Astrocyte of the cerebellum (primary cell): Measurements from ENCODE around the gene COL7A1.
A peak's percentile ranks its signal among the peaks of the same experiment; 100 is the strongest.
"Not testable (repeated sequence)": the region's sequence is repeated elsewhere in the genome, so short reads cannot be mapped to it uniquely, and the experiment has no call there.

Source experiments
- DNase-seq: peaks from one replicate; pipeline ENCODE4 v3.0.0-alpha.2; 2011; ENCODE audit warnings: low read depth
- H3K4me3 ChIP-seq: 2 replicates; pipeline ENCODE4 v1.5.1; 2011; ENCODE audit warnings: mild to moderate bottlenecking, low read depth, low read length, moderate library complexity
- in situ Hi-C: cut with HindIII; loops from 2 replicates; pipeline ENCODE4 v1.10.0; 2017; ENCODE audit warnings: low sequenced_read_pairs
- TF ChIP-seq, protein P1 (sequence below): IDR thresholded peaks from 2 replicates; pipeline ENCODE4 v1.5.1; 2012; ENCODE audit warnings: low read length, low read depth, moderate library complexity, mild to moderate bottlenecking; ENCODE audit errors: missing control alignments

Gene COL7A1

DNA sequence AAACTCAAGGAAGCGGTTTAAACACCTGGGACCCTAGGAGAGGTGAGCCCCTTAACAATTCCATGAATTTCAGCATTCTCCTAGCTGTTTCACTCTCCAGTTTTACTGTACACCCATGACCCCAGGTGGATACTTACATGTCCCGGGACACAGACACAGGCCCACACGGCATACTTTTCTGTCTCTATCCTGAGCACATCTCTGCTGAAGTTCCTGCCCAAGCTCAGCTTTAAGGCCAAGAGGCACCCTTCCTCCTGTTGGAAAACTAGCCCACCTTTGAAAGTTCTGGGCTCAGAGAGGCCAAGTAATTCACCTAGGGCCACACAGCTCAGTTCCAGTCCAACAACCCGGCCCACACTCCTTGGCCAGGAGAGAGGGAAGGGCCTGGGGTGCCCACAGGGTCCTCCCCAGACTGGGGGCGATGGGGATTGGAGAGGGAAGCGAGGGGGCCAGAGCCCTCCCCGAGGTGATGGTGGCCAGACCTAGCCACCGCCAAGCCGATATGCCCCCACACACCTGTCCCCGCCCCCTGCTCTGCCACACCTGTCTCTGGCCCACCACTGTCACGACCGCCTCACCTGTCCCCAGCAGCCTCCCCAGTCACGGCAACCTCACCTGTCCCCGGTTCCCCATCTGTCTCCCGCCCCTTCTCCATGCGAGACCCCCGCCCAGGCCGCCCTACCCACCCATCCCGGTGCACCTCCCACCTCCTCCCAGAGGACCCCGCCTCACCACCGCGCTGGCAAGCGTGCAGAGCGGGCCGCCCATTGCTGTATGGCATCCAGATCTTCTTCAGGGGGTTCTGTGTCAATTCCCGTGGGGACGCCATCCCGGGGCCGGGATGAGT is 39.0 kb downstream of the COL7A1 start:
- peak overlapping the region; percentile 67 for H3K4me3 ChIP-seq
- no peak for DNase-seq
- TF ChIP-seq, protein P1, sequence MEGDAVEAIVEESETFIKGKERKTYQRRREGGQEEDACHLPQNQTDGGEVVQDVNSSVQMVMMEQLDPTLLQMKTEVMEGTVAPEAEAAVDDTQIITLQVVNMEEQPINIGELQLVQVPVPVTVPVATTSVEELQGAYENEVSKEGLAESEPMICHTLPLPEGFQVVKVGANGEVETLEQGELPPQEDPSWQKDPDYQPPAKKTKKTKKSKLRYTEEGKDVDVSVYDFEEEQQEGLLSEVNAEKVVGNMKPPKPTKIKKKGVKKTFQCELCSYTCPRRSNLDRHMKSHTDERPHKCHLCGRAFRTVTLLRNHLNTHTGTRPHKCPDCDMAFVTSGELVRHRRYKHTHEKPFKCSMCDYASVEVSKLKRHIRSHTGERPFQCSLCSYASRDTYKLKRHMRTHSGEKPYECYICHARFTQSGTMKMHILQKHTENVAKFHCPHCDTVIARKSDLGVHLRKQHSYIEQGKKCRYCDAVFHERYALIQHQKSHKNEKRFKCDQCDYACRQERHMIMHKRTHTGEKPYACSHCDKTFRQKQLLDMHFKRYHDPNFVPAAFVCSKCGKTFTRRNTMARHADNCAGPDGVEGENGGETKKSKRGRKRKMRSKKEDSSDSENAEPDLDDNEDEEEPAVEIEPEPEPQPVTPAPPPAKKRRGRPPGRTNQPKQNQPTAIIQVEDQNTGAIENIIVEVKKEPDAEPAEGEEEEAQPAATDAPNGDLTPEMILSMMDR, result no peak
- in situ Hi-C loops, result loop anchor here (10.0 kb wide), 1 partner anchor 79 kb away; the partner anchor contains the start of gene SLC26A6

DNA sequence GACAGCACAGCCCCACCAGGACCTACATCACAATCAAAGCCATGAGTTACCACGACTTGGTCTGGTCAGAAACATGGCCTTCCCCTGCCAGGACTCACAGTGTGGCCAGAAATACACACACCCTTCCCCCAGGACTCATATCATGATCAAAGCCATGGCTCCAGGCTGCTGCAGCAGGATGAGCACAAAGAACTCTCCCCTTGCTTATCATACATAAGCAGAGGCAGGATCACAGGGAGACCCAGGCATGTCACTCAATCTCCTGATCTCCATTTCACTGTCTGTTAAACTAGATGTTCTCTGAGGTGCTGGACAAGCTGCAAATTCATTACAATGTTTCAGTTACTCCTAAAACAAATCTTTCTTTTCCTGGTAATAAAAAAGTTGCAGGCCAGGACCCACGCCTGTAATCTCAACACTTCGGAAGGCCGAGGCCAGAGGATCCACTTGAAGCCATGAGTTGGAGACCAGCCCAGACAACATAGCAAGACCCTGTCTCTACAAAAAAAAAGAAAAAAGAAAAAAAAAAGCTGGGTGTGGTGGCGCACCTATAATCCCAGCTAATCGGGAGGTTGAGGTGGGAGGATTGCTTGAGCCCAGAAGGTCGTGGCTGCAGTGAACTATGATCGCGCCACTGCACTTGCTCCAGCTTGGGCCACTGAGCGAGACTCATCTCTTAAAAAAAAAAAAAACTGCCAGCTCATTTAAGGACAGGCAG is 39.7 kb downstream of the COL7A1 start:
- in situ Hi-C loops, result loop anchor here (10.0 kb wide), 1 partner anchor 79 kb away; the partner anchor contains the start of gene SLC26A6
- no peak for DNase-seq
- no peak overlapping the region for H3K4me3 ChIP-seq
- TF ChIP-seq, protein P1, result no peak

DNA sequence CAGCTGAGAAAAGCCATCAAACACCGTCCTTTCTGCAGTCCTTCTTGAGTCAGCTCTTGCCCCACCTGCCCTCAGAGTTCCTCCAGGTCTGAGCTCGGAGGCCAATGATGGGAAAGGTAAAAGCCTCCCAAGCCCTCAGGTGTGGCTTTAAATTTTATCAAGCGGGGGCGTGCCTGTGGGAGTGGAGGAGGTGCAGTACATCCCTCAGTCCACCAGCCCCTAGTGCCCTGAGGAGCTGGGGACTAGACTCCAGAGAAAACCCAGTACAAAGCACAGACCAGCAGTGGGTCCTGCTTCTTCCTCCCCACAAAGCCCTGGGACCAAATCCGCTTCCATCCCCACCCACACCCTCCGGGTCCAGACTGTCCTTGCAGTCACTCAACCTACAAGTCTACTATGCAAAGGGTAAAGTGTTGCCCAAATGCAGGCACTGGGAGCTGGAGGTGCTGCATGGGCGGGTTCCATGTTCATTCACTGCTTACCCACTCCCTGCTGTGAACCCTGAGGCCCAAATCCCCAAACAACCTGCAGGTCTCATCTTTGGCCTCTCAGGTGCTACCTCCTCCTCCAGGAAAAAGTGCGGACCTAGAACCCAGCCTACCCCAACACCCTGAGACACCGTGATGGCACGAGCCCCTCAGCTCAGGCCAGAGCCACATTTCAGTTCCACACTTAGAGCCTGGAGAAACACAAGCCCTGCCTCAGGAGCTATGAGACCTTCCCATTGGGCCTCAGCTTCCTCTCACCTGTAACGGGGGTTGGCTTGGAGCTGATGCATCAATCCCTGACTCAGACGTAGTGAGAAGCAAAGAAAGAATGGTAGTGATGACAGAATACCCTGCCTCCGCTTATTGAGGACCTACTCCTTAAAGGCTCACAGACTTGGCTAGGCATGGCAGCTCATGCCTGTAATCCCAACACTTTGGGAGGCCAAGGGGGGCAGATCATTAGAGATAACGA is 41.0 kb downstream of the COL7A1 start:
- TF ChIP-seq, protein P1, result no peak
- no peak for DNase-seq
- H3K4me3 ChIP-seq, result no peak overlapping the region
- in situ Hi-C loops, result loop anchor here (10.0 kb wide), 1 partner anchor 81 kb away; the partner anchor contains the start of gene SLC26A6

DNA sequence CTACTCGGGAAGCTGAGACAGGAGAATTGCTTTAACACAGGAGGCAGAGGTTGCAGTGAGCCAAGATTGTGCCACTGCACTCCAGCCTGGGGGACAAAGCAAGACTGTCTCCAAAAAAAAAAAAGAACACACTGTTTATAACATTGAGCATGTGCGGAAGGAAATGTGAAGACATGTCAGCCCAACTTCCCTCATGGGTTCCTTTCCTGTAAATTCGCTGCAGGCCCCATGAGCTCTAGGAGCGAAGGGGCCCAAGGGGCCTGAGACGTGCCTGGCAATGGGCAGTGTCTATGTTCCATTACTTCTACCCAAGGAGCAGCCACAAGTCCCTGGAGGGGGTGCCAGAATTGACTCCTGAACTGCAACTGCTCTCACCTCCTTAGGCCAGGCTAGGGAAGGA is 41.8 kb downstream of the COL7A1 start:
- DNase-seq, result no peak
- H3K4me3 ChIP-seq, result no peak overlapping the region
- TF ChIP-seq, protein P1, result no peak
- in situ Hi-C loops, result loop anchor here (10.0 kb wide), 1 partner anchor 81 kb away; the partner anchor contains the start of gene SLC26A6

DNA sequence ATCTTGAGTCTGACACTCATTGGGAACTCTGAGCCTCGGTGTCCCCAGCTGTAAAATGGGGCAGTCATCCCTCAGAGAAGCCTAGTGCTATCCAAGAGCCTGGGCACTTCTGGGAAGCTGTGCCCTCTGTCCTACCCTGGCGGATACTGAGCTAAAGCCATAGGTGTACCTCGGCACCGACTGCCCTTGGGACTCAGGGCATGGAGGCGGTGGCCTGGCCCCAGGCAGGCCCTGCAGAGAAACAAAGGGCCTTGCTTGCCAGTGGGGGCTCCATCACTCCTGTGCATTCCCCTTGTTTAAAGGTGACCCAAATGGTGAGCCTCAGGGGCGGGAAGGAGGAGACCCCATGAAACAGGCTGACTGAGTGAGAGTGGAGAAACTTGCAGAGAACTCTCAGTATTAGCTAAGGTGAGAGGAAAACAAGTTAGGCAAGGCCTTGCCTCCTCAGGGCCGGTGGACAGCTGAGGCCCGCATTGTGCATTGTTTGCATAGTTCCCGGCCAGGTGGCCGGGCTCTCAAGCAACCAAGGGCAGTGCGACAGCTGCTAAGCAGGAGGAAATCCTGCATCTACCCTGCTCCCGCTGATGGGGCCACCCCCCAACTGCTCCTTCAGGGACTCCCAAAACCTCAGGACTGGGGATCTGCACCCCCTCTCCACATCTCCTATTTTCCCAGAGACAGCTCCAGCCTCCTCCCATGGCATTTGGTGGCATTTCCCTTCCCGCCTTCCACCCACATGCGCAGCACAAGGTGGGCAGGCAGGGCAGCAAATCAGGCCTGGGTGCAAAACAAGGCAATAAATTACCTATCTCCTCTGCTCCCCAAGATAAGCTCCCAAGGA is 42.8 kb downstream of the COL7A1 start:
- TF ChIP-seq, protein P1, result no peak
- in situ Hi-C loops, result loop anchor here (10.0 kb wide), 1 partner anchor 82 kb away; the partner anchor contains the start of gene SLC26A6

DNA sequence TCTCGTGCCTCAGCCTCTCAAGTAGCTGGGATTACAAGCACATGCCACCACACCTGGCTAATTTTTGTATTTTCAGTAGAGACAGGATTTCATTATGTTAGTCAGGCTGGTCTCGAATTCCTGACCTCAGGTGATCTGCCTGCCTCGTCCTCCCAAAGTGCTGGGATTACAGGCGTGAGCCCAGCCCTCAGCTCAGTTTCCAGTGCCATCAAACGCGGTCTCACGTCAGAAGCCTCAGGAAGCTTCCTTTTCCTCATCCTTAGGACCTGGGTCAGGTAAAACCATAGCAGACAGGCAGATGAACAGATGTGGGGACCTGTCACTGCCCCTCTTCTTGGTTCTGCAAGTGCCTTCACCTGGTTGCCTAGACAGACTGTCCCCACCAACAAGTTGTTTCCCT is 43.5 kb downstream of the COL7A1 start:
- not testable (repeated sequence) for H3K4me3 ChIP-seq, DNase-seq
- in situ Hi-C loops, result loop anchor here (10.0 kb wide), 1 partner anchor 83 kb away; the partner anchor contains the start of gene SLC26A6

More for the DNA sequence above, 42.8 kb downstream of the COL7A1 start:
- no peak overlapping the region for H3K4me3 ChIP-seq
- DNase-seq, result no peak
